Stimulated activated CD4-positive, alpha-beta T cell treated with anti-CD3 and anti-CD28 coated beads, Interleukin-4, amount 100 ng/mL, for 48 hours (primary cell): ENCODE measurements around the gene SUFU.

Experiments
- DNase-seq, 2 donors: peaks; one replicate each; pipeline ENCODE4 v3.0.0-alpha.2; 2020; ENCODE audit warnings: low read depth in 2 of 2

Gene SUFU

DNA sequence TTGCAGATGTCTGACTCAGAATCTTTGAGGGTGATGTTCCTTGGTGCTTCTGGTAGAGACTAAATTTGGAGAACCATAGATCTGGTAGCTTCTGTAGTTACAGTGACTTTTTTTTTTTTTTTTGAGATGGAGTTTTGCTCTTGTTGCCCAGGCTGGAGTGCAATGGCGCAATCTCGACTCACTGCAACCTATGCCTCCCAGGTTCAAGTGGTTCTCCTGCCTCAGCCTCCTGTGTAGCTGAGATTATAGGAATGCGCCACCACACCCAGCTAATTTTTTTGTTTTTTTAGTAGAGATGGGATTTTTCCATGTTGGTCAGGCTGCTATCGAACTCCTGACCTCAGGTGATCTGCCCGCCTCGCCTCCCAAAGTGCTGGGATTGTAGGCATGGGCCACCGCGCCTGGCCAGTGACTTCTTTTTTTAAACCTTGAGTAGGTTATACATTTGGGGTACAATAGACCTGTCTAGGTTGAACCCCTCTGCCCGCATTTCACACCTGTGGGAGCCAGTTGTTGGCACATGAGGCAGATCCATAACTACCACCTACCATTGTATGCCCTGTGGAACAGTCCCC, 47.0 kb downstream of the SUFU start:
- DNase-seq: no peak

DNA sequence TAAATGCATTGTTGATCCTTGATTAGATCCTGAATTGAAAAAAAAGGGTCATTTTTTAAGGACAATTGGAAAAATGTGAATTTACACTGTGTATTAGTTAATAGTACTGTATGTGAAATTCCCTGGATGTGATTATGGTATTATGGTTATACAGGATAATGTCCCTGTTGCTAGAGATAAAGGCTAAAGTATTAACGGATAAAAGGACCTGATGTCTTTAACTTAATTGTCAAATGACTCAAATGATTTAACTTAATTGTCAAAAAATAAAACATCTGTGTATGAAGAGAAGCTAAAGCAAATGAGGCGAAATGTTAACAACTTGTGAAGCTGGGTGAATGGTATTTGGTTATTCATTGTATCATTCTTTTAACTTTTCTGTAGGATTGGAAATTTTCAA, 48.8 kb downstream of the SUFU start:
- no peak for DNase-seq

DNA sequence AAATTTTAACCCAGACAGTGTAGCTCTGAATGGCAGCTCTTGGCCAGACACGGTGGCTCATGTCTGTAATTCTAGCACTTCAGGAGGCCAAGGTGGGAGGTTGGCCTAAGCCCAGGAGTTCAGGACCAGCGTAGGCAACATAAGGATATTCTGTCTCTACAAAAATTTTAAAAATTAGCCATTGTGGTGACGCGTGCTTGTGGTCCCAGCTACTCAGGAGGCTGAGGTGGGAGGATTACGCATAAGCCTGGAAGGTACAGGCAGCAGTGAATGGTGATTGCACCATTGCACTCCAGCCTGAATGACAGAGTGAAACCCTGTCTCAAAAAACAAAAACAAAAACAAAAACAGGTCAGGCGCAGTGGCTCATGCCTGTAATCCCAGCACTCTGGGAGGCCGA, 50.0 kb downstream of the SUFU start:
- no peak for DNase-seq

DNA sequence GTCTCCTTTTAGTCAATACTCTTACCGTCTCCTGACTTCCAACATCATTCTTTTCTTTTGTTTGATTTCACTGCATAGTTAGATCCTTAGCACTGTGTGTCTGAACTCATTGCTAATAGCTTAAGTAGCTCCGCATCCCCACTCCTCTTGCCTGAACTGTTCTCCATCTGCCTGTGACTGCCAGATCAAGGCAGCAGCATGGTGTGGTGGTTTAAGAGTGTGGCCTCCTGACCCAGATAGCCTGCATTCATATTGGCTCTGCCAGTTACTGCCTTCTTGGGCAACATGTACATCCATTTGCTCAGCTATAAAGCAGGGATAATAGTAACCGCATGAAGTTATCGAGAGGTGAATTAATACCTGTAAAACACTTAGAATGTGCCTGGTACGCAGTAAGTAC, 50.8 kb downstream of the SUFU start:
- DNase-seq: no peak

- DNase-seq: no peak
These were observed 52.1 kb downstream of the SUFU start for GRCh38 chr10:102555781-102556328.

DNA sequence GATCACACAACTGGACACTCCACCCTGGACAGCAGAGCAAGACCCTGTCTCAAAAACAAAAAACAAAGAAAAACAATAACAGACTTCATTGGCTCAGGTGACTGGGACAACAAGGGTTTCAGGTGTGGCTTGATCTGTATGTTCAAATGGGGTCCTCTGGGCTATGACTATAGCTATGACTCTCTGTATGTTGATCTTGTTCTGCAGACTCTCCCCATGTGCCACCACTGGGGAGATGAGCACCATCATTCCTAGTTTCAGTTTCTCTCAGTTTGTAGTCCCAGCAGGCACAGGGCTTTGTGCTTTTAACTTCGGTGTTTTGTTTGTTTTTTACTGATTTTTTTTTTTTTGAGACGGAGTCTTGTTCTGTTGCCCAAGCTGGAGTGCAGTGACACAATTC, 53.8 kb downstream of the SUFU start:
- no peak for DNase-seq

- no peak for DNase-seq
These were observed 56.0 kb downstream of the SUFU start for GRCh38 chr10:102559764-102560163.

GRCh38 chr10:102564209-102564834, 60.5 kb downstream of the SUFU start:
- DNase-seq: no peak

GRCh38 chr10:102565793-102566192, 62.0 kb downstream of the SUFU start:
- DNase-seq: no peak

- no peak for DNase-seq
These were observed 75.0 kb downstream of the SUFU start for GRCh38 chr10:102578782-102579181.

GRCh38 chr10:102579328-102579727, 75.6 kb downstream of the SUFU start:
- no peak for DNase-seq

GRCh38 chr10:102580230-102580629, 76.5 kb downstream of the SUFU start:
- DNase-seq: no peak

DNA sequence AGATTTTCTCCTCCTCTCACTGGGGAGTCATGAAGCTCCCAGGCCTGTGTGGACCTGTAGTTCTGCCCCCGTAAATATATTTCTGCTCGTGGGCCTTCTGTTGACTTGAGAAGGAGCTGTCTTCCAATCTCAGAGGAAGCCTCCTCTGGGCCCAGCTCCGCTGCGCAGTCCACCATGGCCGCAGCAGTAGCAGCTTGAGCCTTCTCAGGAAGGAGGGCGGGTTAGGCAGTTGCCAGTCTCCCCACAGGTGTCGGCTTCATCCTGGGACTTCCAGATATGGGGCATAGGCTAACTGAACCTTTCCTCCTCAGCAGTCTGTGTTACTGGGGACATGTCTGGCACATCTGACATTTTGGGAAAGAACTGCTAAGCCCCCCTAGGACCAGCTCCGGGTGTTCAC, 77.6 kb downstream of the SUFU start:
- no peak for DNase-seq

GRCh38 chr10:102581981-102582580, 78.3 kb downstream of the SUFU start:
- no peak for DNase-seq

DNA sequence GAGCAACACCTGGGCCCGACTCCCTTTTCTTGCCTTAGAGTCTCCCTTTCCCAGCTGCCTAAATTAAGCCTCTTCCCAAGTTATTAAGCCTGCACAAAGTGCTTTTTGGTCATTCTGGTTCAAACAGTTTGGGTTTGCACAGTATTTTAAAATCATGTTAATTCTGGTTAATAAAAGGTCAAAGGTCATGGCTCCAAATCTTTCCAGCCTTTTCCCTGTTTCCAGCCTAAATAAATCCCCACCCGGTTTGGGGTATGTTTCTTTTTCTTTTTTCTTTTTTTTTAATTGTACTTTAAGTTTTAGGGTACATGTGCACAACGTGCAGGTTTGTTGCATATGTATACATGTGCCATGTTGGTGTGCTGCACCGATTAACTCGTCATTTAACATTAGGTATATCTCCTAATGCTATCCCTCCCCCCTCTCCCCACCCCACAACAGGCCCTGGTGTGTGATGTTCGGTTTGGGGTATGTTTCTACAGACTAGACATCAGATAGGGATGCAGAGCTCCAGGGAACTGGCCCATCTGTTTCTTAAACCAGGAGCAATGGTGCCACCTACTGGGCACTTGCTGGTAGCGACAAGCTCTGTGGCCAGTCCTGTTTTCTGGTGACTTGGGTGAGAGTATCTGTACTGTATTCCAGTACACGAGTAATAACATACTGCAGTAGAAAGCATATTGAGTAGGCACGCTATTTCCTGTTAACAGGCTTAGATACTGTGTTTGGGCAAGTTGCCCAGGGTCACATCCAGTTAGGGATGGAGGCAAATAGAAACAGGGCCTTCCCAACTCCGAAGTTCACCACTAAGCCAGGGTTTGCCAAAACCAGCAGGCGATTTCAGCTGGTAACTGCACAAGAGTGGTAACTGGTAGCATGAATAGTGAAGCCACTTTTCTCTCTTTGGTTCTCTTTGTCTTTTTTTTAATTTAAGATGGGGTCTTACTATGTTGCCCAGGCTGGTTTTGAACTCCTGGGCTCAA, 80.0 kb downstream of the SUFU start:
- DNase-seq: peak; percentile 74 to 79

DNA sequence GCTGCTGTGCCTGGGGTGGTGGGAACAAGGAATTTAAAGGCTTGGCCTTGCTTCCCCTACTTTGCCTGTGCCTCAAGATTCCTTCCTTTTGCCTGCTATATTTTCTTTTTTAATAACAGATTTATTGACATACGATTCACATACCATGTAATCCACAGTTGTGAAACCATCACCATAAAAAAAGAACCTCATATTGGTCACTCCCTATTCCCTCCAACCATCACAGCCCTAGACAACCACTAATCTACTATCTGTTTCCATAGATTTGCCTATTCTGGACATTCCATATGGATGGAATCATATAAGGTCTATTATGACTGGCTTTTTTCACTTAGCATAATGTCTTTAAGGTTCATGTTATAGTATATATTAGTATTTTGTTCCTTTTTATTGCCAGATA, 81.3 kb downstream of the SUFU start:
- no peak for DNase-seq

GRCh38 chr10:102586858-102587257, 83.1 kb downstream of the SUFU start:
- no peak for DNase-seq

DNA sequence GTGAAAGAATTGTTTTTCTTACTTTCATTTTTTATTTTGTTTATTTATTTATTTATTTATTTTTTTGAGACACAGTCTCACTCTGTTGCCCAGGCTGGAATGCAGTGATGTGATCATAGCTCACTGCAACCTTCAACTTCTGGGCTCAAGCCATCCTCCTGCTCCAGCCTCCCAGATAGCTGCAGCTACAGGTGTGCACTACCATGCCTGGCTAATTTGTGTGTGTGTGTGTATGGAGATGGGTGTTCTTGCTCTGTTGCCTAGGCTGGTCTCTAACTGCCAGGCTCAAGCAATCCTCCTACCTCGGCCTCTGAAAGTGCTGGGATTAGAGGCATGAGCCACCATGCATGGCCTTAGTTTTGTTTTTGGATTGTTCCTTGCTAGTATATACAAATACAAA, 85.1 kb downstream of the SUFU start:
- DNase-seq: no peak

DNA sequence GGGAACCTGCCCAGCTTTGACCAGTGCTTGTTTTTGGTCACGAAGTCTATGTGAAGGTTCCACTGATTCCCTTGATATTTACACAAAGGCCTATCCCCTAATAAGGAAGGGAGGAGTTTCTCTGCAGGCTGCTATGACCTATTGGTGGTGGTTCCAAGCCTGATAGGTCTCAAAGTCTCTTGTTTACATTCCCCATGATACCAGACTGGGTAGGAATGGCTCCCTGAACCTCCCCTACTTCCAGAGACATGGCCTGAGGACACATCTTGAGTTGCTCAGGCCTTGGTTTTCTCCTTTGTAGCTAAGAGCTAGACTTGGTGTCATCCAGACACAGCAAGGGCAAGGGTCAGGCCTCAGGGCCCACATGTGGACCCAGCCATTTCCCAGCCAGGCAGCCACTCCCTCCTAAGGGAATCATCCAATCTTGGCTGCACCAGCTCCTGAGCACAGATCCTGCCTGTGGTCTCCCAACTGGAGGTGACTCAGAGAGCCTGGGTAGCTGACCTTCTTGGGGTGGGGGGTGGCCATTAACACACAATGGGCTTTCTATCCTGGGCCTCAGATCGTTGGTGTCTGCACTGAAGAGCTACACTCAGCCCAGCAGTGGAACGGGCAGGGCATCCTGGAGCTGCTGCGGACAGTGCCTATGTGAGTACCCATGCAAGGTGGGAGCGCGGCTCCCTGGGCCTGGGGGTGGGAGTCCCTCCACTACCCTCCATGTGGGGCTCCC, 89.5 kb downstream of the SUFU start:
- DNase-seq: no peak

DNA sequence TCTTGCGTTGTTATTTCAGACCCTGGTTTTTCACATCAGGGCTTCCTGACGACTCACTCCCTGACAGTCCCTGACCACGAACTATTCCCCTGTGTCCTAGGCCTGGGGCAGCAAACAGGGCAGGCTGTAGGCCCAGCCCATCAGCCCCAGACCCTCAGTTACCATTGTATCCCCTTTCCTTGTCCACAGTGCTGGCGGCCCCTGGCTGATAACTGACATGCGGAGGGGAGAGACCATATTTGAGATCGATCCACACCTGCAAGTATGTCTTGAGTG, 90.0 kb downstream of the SUFU start:
- DNase-seq: no peak

DNA sequence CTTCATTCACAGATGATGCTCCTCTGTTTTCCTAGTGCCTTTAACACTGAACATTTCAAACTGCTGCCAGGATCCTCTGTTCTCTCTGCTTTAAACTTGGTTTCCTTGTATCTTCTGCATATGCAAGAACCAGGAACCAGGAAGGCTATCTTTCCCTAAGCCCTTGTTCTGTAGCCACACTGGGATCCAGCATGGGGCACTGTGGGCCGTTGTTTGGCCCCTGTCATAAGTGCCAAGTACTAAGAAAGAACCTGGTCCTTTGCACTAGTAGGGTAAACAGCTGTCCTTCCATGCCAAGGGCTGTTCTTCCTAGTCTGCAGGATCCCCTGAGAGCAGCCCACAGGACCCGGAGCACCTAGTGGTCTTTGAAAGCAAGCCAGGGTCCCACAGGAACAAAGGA, 91.5 kb downstream of the SUFU start:
- no peak for DNase-seq

GRCh38 chr10:102595897-102596296, 92.1 kb downstream of the SUFU start:
- no peak for DNase-seq
